ENCODE measurements around the gene CCDC60.

The CCDC60 gene

GRCh38 chr12:119500209-119500608 is 165.7 kb downstream of the CCDC60 start:
- Histone ChIP-seq H3K4me1 (no peaks in the 10 kb centered on the region), H3K4me3 (ENCODE audit: low read depth, low read length) (no peak overlapping the region), H3K9me3 (ENCODE audit: control insufficient read depth, low read length) (no peaks in the 10 kb centered on the region), H3K27me3 (ENCODE audit: control insufficient read depth, insufficient read depth, low read length) (no peaks in the 10 kb centered on the region), H2AFZ (no peak overlapping the region), H3K9ac (no peak overlapping the region), H3K79me2 (no peaks in the 10 kb centered on the region), H3K27ac (no peak overlapping the region), H3K36me3 (ENCODE audit: control insufficient read depth, insufficient read depth, low read length) (no peaks in the 10 kb centered on the region), H3K4me2 (ENCODE audit: low read length) (no peak overlapping the region)
- no peak for TF ChIP-seq CTCF (IDR thresholded peaks at IDR 0.05)

- H3K9ac ChIP-seq = no peak overlapping the region
- no peaks in the 10 kb centered on the region for H3K79me2 ChIP-seq
- no peaks in the 10 kb centered on the region for H3K9me3 ChIP-seq (ENCODE audit: control insufficient read depth, low read length)
- no peak overlapping the region for H3K27ac ChIP-seq
- H3K4me2 ChIP-seq (ENCODE audit: low read length) = no peak overlapping the region
- H2AFZ ChIP-seq = no peak overlapping the region
- H3K4me3 ChIP-seq (ENCODE audit: low read depth, low read length) = no peak overlapping the region
- TF ChIP-seq CTCF (IDR thresholded peaks at IDR 0.05) = no peak
- no peaks in the 10 kb centered on the region for H3K36me3 ChIP-seq (ENCODE audit: control insufficient read depth, insufficient read depth, low read length)
- H3K27me3 ChIP-seq (ENCODE audit: control insufficient read depth, insufficient read depth, low read length) = no peaks in the 10 kb centered on the region
- H3K4me1 ChIP-seq = no peaks in the 10 kb centered on the region
These were observed 166.5 kb downstream of the CCDC60 start for GRCh38 chr12:119501052-119501451.

GRCh38 chr12:119505001-119505400 is 170.5 kb downstream of the CCDC60 start:
- no peaks in the 10 kb centered on the region for H3K79me2 ChIP-seq
- no peak for TF ChIP-seq CTCF (IDR thresholded peaks at IDR 0.05)

GRCh38 chr12:119512772-119513497 is 178.4 kb downstream of the CCDC60 start:
- no peak overlapping the region for H3K4me2 ChIP-seq (ENCODE audit: low read length)
- H3K27ac ChIP-seq = no peak overlapping the region
- no peak for TF ChIP-seq CTCF (IDR thresholded peaks at IDR 0.05)
- H2AFZ ChIP-seq = no peak overlapping the region
- no peaks in the 10 kb centered on the region for H3K36me3 ChIP-seq (ENCODE audit: control insufficient read depth, insufficient read depth, low read length)
- H3K27me3 ChIP-seq (ENCODE audit: control insufficient read depth, insufficient read depth, low read length) = no peaks in the 10 kb centered on the region
- H3K9me3 ChIP-seq (ENCODE audit: control insufficient read depth, low read length) = no peaks in the 10 kb centered on the region
- no peak overlapping the region for H3K9ac ChIP-seq
- H3K4me3 ChIP-seq (ENCODE audit: low read depth, low read length) = no peak overlapping the region
- no peaks in the 10 kb centered on the region for H3K79me2 ChIP-seq
- H3K4me1 ChIP-seq = peaks cover 5% of the 10 kb centered on the region

More at GRCh38 chr12:119505001-119505400, 170.5 kb downstream of the CCDC60 start:
- Histone ChIP-seq H3K9me3 (ENCODE audit: control insufficient read depth, low read length) (no peaks in the 10 kb centered on the region), H3K27ac (no peak overlapping the region), H3K36me3 (ENCODE audit: control insufficient read depth, insufficient read depth, low read length) (no peaks in the 10 kb centered on the region), H3K4me1 (no peaks in the 10 kb centered on the region), H3K4me2 (ENCODE audit: low read length) (no peak overlapping the region), H3K9ac (no peak overlapping the region), H3K4me3 (ENCODE audit: low read depth, low read length) (no peak overlapping the region), H2AFZ (no peak overlapping the region), H3K27me3 (ENCODE audit: control insufficient read depth, insufficient read depth, low read length) (no peaks in the 10 kb centered on the region)

- no peaks in the 10 kb centered on the region for H3K27me3 ChIP-seq (ENCODE audit: control insufficient read depth, insufficient read depth, low read length)
- no peaks in the 10 kb centered on the region for H3K36me3 ChIP-seq (ENCODE audit: control insufficient read depth, insufficient read depth, low read length)
- no peak overlapping the region for H3K4me2 ChIP-seq (ENCODE audit: low read length)
- no peak overlapping the region for H3K27ac ChIP-seq
- no peaks in the 10 kb centered on the region for H3K4me1 ChIP-seq
- H3K9ac ChIP-seq = no peak overlapping the region
- no peak for TF ChIP-seq CTCF (IDR thresholded peaks at IDR 0.05)
- H3K9me3 ChIP-seq (ENCODE audit: control insufficient read depth, low read length) = no peaks in the 10 kb centered on the region
- no peaks in the 10 kb centered on the region for H3K79me2 ChIP-seq
- H3K4me3 ChIP-seq (ENCODE audit: low read depth, low read length) = no peak overlapping the region
- H2AFZ ChIP-seq = no peak overlapping the region
These were observed 193.7 kb downstream of the CCDC60 start for GRCh38 chr12:119528241-119528640.
